ELF-1 (cell line): ENCODE data around the gene ELN.
A peak's percentile ranks its signal among the peaks of the same experiment; 100 is the strongest.
"Not testable (repeated sequence)": the region's sequence is repeated elsewhere in the genome, so short reads cannot be mapped to it uniquely, and the experiment has no call there.

Experiments
- DNase-seq: peaks from one replicate; pipeline ENCODE4 v3.0.0-alpha.2; 2016; ENCODE audit warnings: low read depth, low spot score

ELN gene

GRCh38 chr7:74000489-74001149, 27.4 kb upstream of the ELN start:
- no peak for DNase-seq

- no peak for DNase-seq
Observed at GRCh38 chr7:74001150-74001494, 26.9 kb upstream of the ELN start.

- no peak for DNase-seq
Observed at GRCh38 chr7:74002474-74003017, 25.4 kb upstream of the ELN start.

- DNase-seq = no peak
Observed at GRCh38 chr7:74003621-74004020, 24.4 kb upstream of the ELN start.

GRCh38 chr7:74006032-74006431, 21.9 kb upstream of the ELN start:
- peak; percentile 61 for DNase-seq

GRCh38 chr7:74006451-74007241, 21.3 kb upstream of the ELN start:
- DNase-seq = no peak

GRCh38 chr7:74007242-74007567, 20.8 kb upstream of the ELN start:
- DNase-seq = no peak

GRCh38 chr7:74008687-74009086, 19.3 kb upstream of the ELN start:
- DNase-seq = no peak

- no peak for DNase-seq
Observed at GRCh38 chr7:74009719-74010118, 18.3 kb upstream of the ELN start.

- no peak for DNase-seq
Observed at GRCh38 chr7:74010407-74010806, 17.6 kb upstream of the ELN start.

- not testable (repeated sequence) for DNase-seq
Observed at GRCh38 chr7:74011421-74011820, 16.6 kb upstream of the ELN start.

- DNase-seq = peak; percentile 59
Observed at GRCh38 chr7:74012842-74013249, 15.1 kb upstream of the ELN start.

- no peak for DNase-seq
Observed at GRCh38 chr7:74013539-74014272, 14.3 kb upstream of the ELN start.

GRCh38 chr7:74014931-74015330, 13.0 kb upstream of the ELN start:
- no peak for DNase-seq

- no peak for DNase-seq
Observed at GRCh38 chr7:74015670-74016069, 12.3 kb upstream of the ELN start.

GRCh38 chr7:74017125-74017524, 10.8 kb upstream of the ELN start:
- no peak for DNase-seq

- DNase-seq = no peak
Observed at GRCh38 chr7:74018246-74018895, 9.6 kb upstream of the ELN start.

- DNase-seq = no peak
Observed at GRCh38 chr7:74019149-74019548, 8.8 kb upstream of the ELN start.

GRCh38 chr7:74020390-74020789, 7.6 kb upstream of the ELN start:
- DNase-seq = no peak

GRCh38 chr7:74021546-74022320, 6.2 kb upstream of the ELN start:
- DNase-seq = no peak

GRCh38 chr7:74022507-74022906, 5.5 kb upstream of the ELN start:
- no peak for DNase-seq
